Measurements from ENCODE around the gene DIRAS1. TPM values are rescaled to one million over a fixed set of nuclear protein-coding genes. Genes with fewer than 3 reads are reported as not detected.
"Not testable (repeated sequence)": the region's sequence is repeated elsewhere in the genome, so short reads cannot be mapped to it uniquely, and the experiment has no call there.

DIRAS1 gene
- total RNA-seq, 1 donor from 2014 or later, result 1.6 TPM

DNA sequence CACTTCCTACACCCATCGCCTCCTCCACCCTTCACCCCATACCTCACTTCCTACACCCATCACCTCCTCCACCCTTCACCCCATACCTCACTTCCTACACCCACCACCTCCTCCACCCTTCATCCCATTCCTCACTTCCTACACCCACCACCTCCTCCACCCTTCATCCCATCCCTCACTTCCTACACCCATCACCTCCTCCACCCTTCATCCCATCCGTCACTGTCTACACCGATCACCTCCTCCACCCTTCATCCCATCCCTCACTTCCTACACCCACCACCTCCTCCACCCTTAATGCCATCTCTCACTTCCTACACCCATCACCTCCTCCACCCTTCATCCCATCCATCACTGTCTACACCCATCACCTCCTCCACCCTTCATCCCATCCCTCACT is 8.0 kb downstream of the DIRAS1 start:
- not testable (repeated sequence) for H3K27ac ChIP-seq (ENCODE audit: low read depth, low read length); H3K4me1 ChIP-seq (ENCODE audit: control insufficient read depth in 3 of 3, insufficient read depth in 3 of 3, low read length in 3 of 3); H3K4me3 ChIP-seq (ENCODE audit: low read length in 3 of 3); H3K9ac ChIP-seq (ENCODE audit: low read depth in 1 of 3, low read length in 3 of 3); H3K36me3 ChIP-seq (ENCODE audit: control insufficient read depth in 3 of 3, insufficient read depth in 3 of 3, low read length in 3 of 3); H3K9me3 ChIP-seq (ENCODE audit: control insufficient read depth in 3 of 3, low read length in 3 of 3)
- H3K27me3 ChIP-seq (ENCODE audit: control insufficient read depth in 3 of 3, insufficient read depth in 3 of 3, low read length in 3 of 3), result peaks cover 12 to 22% (median 17%) of the 10 kb centered on the region in 3 donors

DNA sequence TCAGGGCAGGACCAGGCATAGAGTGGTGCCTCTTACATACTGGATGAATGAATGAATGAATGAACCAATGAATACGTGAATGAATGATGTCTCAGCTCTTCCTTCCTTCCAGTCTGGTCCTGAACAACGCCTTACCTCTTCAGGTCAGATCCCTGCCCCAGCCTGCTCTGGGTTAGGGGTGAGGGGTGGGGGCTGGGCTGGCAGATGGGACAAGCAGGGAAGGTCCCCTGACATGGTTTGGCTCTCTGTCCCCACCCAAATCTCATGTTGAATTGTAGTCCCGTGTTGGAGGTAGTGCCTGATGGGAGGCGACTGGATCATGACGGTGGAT is 9.3 kb downstream of the DIRAS1 start:
- H3K27ac ChIP-seq (ENCODE audit: low read depth, low read length), result no peak overlapping the region
- peaks cover 12 to 16% (median 12%) of the 10 kb centered on the region in 3 donors for H3K27me3 ChIP-seq (ENCODE audit: control insufficient read depth in 3 of 3, insufficient read depth in 3 of 3, low read length in 3 of 3)
- H3K36me3 ChIP-seq (ENCODE audit: control insufficient read depth in 3 of 3, insufficient read depth in 3 of 3, low read length in 3 of 3), result no peaks in the 10 kb centered on the region
- H3K4me1 ChIP-seq (ENCODE audit: control insufficient read depth in 3 of 3, insufficient read depth in 3 of 3, low read length in 3 of 3), result no peaks in the 10 kb centered on the region
- no peak overlapping the region for H3K4me3 ChIP-seq (ENCODE audit: low read length in 3 of 3)
- H3K9ac ChIP-seq (ENCODE audit: low read depth in 1 of 3, low read length in 3 of 3), result no peak overlapping the region
- H3K9me3 ChIP-seq (ENCODE audit: control insufficient read depth in 3 of 3, low read length in 3 of 3), result peaks cover 5 to 9% (median 6%) of the 10 kb centered on the region in 3 donors

- Histone ChIP-seq H3K4me3 (ENCODE audit: low read length in 3 of 3) (no peak overlapping the region), H3K9ac (ENCODE audit: low read depth in 1 of 3, low read length in 3 of 3) (no peak overlapping the region), H3K9me3 (ENCODE audit: control insufficient read depth in 3 of 3, low read length in 3 of 3) (peaks cover 5 to 9% (median 6%) of the 10 kb centered on the region in 3 donors), H3K4me1 (ENCODE audit: control insufficient read depth in 3 of 3, insufficient read depth in 3 of 3, low read length in 3 of 3) (no peaks in the 10 kb centered on the region), H3K36me3 (ENCODE audit: control insufficient read depth in 3 of 3, insufficient read depth in 3 of 3, low read length in 3 of 3) (no peaks in the 10 kb centered on the region), H3K27me3 (ENCODE audit: control insufficient read depth in 3 of 3, insufficient read depth in 3 of 3, low read length in 3 of 3) (peaks cover 12 to 16% (median 12%) of the 10 kb centered on the region in 3 donors), H3K27ac (ENCODE audit: low read depth, low read length) (no peak overlapping the region)
Observed at GRCh38 chr19:2711172-2711874, 9.8 kb downstream of the DIRAS1 start.

DNA sequence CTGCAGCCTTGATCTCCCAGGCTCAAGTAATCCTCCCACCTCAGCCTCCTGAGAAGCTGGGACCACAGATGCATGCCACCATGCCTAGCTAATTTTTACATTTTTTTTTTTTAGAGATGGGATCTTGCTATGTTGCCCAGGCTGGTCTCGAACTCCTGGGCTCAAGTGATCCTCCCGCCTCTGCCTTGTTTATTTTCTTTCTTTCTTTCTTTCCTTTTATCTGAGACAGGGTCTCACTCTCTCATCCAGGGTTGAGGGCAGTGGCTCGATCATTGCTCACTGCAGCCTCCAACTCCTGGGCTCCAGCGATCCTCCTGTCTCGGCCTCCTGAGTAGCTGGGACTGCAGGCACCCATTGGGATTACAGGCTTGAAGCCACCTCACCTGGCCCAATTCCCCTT is 14.9 kb downstream of the DIRAS1 start:
- Histone ChIP-seq H3K9ac (ENCODE audit: low read depth in 1 of 3, low read length in 3 of 3) (no peak overlapping the region), H3K4me3 (ENCODE audit: low read length in 3 of 3) (no peak overlapping the region), H3K9me3 (ENCODE audit: control insufficient read depth in 3 of 3, low read length in 3 of 3) (no peaks in the 10 kb centered on the region), H3K36me3 (ENCODE audit: control insufficient read depth in 3 of 3, insufficient read depth in 3 of 3, low read length in 3 of 3) (no peaks in the 10 kb centered on the region), H3K4me1 (ENCODE audit: control insufficient read depth in 3 of 3, insufficient read depth in 3 of 3, low read length in 3 of 3) (peaks cover 0 to 6% (median 3%) of the 10 kb centered on the region in 3 donors), H3K27ac (ENCODE audit: low read depth, low read length) (no peak overlapping the region), H3K27me3 (ENCODE audit: control insufficient read depth in 3 of 3, insufficient read depth in 3 of 3, low read length in 3 of 3) (peaks cover 2 to 22% (median 3%) of the 10 kb centered on the region in 3 donors)

DNA sequence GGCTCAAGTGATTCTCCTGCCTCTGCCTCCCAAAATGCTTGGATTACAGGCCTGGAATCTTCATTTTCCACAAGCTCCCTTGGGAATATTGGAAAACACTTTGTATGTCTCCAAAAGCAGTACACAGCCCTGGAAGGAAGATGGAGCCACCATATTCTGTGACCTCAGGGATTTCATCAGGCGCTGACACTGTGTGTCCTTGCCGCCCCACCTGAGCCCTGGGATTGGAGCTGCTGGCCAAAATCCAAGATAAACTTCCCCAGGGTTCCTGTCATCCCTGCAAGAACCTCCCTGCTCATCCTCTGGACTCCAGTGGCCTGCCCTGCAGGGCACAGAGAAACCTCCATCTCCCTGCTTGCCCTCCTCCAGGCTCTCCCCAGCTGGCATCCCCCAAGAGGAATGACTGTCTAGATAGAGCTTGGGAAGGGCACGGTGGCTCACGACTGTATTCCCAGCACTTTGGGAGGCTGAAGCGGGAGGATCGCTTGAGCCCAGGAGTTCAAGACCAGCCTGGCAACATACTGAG is 17.4 kb downstream of the DIRAS1 start:
- Histone ChIP-seq H3K27me3 (ENCODE audit: control insufficient read depth in 3 of 3, insufficient read depth in 3 of 3, low read length in 3 of 3) (peaks cover 0 to 19% (median 3%) of the 10 kb centered on the region in 3 donors), H3K9me3 (ENCODE audit: control insufficient read depth in 3 of 3, low read length in 3 of 3) (no peaks in the 10 kb centered on the region), H3K27ac (ENCODE audit: low read depth, low read length) (no peak overlapping the region), H3K9ac (ENCODE audit: low read depth in 1 of 3, low read length in 3 of 3) (no peak overlapping the region), H3K4me1 (ENCODE audit: control insufficient read depth in 3 of 3, insufficient read depth in 3 of 3, low read length in 3 of 3) (peaks cover 0 to 6% (median 3%) of the 10 kb centered on the region in 3 donors), H3K36me3 (ENCODE audit: control insufficient read depth in 3 of 3, insufficient read depth in 3 of 3, low read length in 3 of 3) (no peaks in the 10 kb centered on the region), H3K4me3 (ENCODE audit: low read length in 3 of 3) (no peak overlapping the region)

DNA sequence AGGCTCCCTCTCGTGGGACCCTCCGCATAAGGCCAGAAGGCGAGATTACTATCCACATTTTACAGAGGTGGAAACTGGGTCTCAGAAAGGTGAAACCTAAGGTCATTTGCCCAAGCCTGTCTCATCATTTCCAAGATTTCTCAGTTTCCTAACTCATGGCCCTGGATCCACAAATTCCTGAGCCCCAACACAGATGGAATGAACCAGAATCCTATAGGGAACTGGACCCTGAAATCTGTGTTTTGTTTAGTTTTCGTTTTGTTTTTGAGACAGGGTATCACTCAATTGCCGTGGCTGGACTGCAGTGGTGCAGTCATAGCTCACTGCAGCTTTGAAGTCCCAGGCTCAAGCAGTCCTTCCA is 18.1 kb downstream of the DIRAS1 start:
- H3K36me3 ChIP-seq (ENCODE audit: control insufficient read depth in 3 of 3, insufficient read depth in 3 of 3, low read length in 3 of 3), result no peaks in the 10 kb centered on the region
- H3K4me3 ChIP-seq (ENCODE audit: low read length in 3 of 3), result peak overlapping the region in 2 of 3 donors; percentile 49 to 67

GRCh38 chr19:2702170-2703076 is 18.7 kb downstream of the DIRAS1 start, which contains the start of gene GNG7:
TSS of gene GNG7 (minus strand) at chr19:2702694. CDS start at chr19:2520688, 182,006 bp downstream.
- H3K4me1 ChIP-seq (ENCODE audit: control insufficient read depth in 3 of 3, insufficient read depth in 3 of 3, low read length in 3 of 3), result peaks cover 0 to 6% (median 3%) of the 10 kb centered on the region in 3 donors
- H3K4me3 ChIP-seq (ENCODE audit: low read length in 3 of 3), result peak within 1 kb of the TSS; percentile 59 to 68 (median 67)
- H3K9ac ChIP-seq (ENCODE audit: low read depth in 1 of 3, low read length in 3 of 3), result peak within 1 kb of the TSS in 2 of 3 donors; percentile 65 to 81
- peaks cover 0 to 16% (median 3%) of the 10 kb centered on the region in 3 donors for H3K27me3 ChIP-seq (ENCODE audit: control insufficient read depth in 3 of 3, insufficient read depth in 3 of 3, low read length in 3 of 3)
- H3K36me3 ChIP-seq (ENCODE audit: control insufficient read depth in 3 of 3, insufficient read depth in 3 of 3, low read length in 3 of 3), result no peaks in the 10 kb centered on the region
- no peaks in the 10 kb centered on the region for H3K9me3 ChIP-seq (ENCODE audit: control insufficient read depth in 3 of 3, low read length in 3 of 3)
- H3K27ac ChIP-seq (ENCODE audit: low read depth, low read length), result no peak within 1 kb of the TSS

More for the DNA sequence above, 18.1 kb downstream of the DIRAS1 start:
- Histone ChIP-seq H3K27me3 (ENCODE audit: control insufficient read depth in 3 of 3, insufficient read depth in 3 of 3, low read length in 3 of 3) (peaks cover 0 to 18% (median 3%) of the 10 kb centered on the region in 3 donors), H3K27ac (ENCODE audit: low read depth, low read length) (no peak overlapping the region), H3K4me1 (ENCODE audit: control insufficient read depth in 3 of 3, insufficient read depth in 3 of 3, low read length in 3 of 3) (peaks cover 0 to 6% (median 3%) of the 10 kb centered on the region in 3 donors), H3K9ac (ENCODE audit: low read depth in 1 of 3, low read length in 3 of 3) (peak overlapping the region in 1 of 3 donors; percentile 22), H3K9me3 (ENCODE audit: control insufficient read depth in 3 of 3, low read length in 3 of 3) (no peaks in the 10 kb centered on the region)

- Histone ChIP-seq H3K4me1 (ENCODE audit: control insufficient read depth in 3 of 3, insufficient read depth in 3 of 3, low read length in 3 of 3) (peaks cover 0 to 6% (median 3%) of the 10 kb centered on the region in 3 donors), H3K4me3 (ENCODE audit: low read length in 3 of 3) (peak overlapping the region; percentile 14 to 68 (median 59)), H3K27me3 (ENCODE audit: control insufficient read depth in 3 of 3, insufficient read depth in 3 of 3, low read length in 3 of 3) (peaks cover 0 to 16% (median 3%) of the 10 kb centered on the region in 3 donors), H3K9ac (ENCODE audit: low read depth in 1 of 3, low read length in 3 of 3) (peak overlapping the region in 1 of 3 donors; percentile 81), H3K36me3 (ENCODE audit: control insufficient read depth in 3 of 3, insufficient read depth in 3 of 3, low read length in 3 of 3) (no peaks in the 10 kb centered on the region), H3K9me3 (ENCODE audit: control insufficient read depth in 3 of 3, low read length in 3 of 3) (no peaks in the 10 kb centered on the region), H3K27ac (ENCODE audit: low read depth, low read length) (no peak overlapping the region)
Observed at GRCh38 chr19:2701361-2702169, 19.6 kb downstream of the DIRAS1 start.

DNA sequence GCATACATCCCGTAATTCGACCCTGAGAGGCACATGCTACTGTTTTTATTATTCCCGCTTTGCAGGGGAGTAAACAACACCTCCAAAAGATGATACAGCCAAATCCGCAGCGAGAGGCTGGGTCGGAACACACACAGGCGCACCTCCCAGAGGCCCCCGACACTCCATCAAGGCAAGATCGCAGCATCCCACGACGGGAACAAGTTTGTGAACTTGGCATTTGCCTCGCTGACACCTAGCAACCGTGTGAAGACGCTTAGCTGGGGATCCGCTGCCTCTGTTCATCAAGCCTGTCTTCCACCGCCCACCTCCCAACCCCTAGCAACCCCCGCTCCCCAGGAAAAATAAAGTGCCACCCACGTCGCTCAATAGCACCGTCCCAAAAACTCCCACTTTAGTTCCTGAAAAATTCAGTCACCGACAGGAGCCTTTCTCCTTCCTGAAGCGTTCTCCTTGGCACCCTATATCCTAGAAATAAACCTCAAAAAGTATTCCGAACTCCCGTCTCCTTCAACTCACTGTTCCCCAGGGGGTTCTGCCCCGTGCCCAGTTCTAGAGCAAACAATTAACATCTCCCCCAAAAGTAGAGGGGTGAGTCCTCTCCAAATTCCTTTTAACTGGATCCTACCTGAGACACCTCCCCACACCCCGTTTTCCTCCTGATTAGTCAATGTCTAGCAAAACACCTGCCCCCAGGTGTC is 20.4 kb downstream of the DIRAS1 start:
- H3K36me3 ChIP-seq (ENCODE audit: control insufficient read depth in 3 of 3, insufficient read depth in 3 of 3, low read length in 3 of 3), result no peaks in the 10 kb centered on the region
- H3K9ac ChIP-seq (ENCODE audit: low read depth in 1 of 3, low read length in 3 of 3), result no peak overlapping the region
- H3K27ac ChIP-seq (ENCODE audit: low read depth, low read length), result no peak overlapping the region
- H3K9me3 ChIP-seq (ENCODE audit: control insufficient read depth in 3 of 3, low read length in 3 of 3), result no peaks in the 10 kb centered on the region
- peaks cover 0 to 6% (median 3%) of the 10 kb centered on the region in 3 donors for H3K4me1 ChIP-seq (ENCODE audit: control insufficient read depth in 3 of 3, insufficient read depth in 3 of 3, low read length in 3 of 3)
- peaks cover 0 to 16% (median 3%) of the 10 kb centered on the region in 3 donors for H3K27me3 ChIP-seq (ENCODE audit: control insufficient read depth in 3 of 3, insufficient read depth in 3 of 3, low read length in 3 of 3)
- no peak overlapping the region for H3K4me3 ChIP-seq (ENCODE audit: low read length in 3 of 3)
